ENCODE data around the gene STXBP5.

STXBP5 gene

GRCh38 chr6:147202516-147203310, 1.5 kb upstream of the STXBP5 start (continued):
- TF ChIP-seq PRDM10 (tag by site-specific recombination; IDR thresholded peaks at IDR 0.05): peak; percentile 89
- no peak for TF ChIP-seq ZBTB10 (tag by site-specific recombination; IDR thresholded peaks at IDR 0.05)
- no peak for TF ChIP-seq ZNF214 (tag by site-specific recombination; IDR thresholded peaks at IDR 0.05; ENCODE audit: borderline replicate concordance)
- TF ChIP-seq ATF2 (tag by site-specific recombination; IDR thresholded peaks at IDR 0.05; ENCODE audit: low read depth): no peak
- TF ChIP-seq ZBTB48 (tag by site-specific recombination; IDR thresholded peaks at IDR 0.05): no peak
- no peak for TF ChIP-seq ZNF776 (tag by site-specific recombination; IDR thresholded peaks at IDR 0.05; ENCODE audit: borderline replicate concordance)
- no peak for TF ChIP-seq ZNF140 (tag by site-specific recombination; IDR thresholded peaks at IDR 0.05)
- TF ChIP-seq ZNF449 (tag by site-specific recombination; IDR thresholded peaks at IDR 0.05): no peak
- 0 out of 2 replicates have a peak, but pooled peaks have one; percentile 6 for TF ChIP-seq ZNF398 (tag by site-specific recombination; IDR thresholded peaks at IDR 0.05)
- TF ChIP-seq ZIC2 (tag by site-specific recombination; IDR thresholded peaks at IDR 0.05): no peak
- no peak; the same call in 1 of the 2 replicates for TF ChIP-seq ZNF335 (tag by site-specific recombination; conservative IDR thresholded peaks at IDR 0.05)
- TF ChIP-seq ZNF341 (tag by site-specific recombination; IDR thresholded peaks at IDR 0.05; ENCODE audit: low read depth): peak; percentile 96
- TF ChIP-seq ZNF114 (tag by site-specific recombination; IDR thresholded peaks at IDR 0.05): no peak
- TF ChIP-seq ZNF785 (tag by site-specific recombination; IDR thresholded peaks at IDR 0.05): no peak
- no peak for TF ChIP-seq CTCF (tag by site-specific recombination; IDR thresholded peaks at IDR 0.05)
- no peak for TF ChIP-seq ZNF19 (tag by site-specific recombination; IDR thresholded peaks at IDR 0.05; ENCODE audit: low read depth)
- no peak for TF ChIP-seq ZNF707 (tag by site-specific recombination; IDR thresholded peaks at IDR 0.05)
- TF ChIP-seq ZNF624 (tag by site-specific recombination; IDR thresholded peaks at IDR 0.05): no peak
- TF ChIP-seq ZNF830 (tag by site-specific recombination; IDR thresholded peaks at IDR 0.05; ENCODE audit: low read depth): no peak
- TF ChIP-seq ZNF747 (tag by site-specific recombination; IDR thresholded peaks at IDR 0.05): no peak
- no peak; the same call in 1 of the 2 replicates for TF ChIP-seq WT1 (tag by site-specific recombination; IDR thresholded peaks at IDR 0.05)
- no peak for TF ChIP-seq ZNF324 (tag by site-specific recombination; IDR thresholded peaks at IDR 0.05)
- no peak for TF ChIP-seq ZNF639 (tag by site-specific recombination; IDR thresholded peaks at IDR 0.05)
- TF ChIP-seq ZSCAN16 (tag by site-specific recombination; IDR thresholded peaks at IDR 0.05): no peak
- TF ChIP-seq KLF1 (tag by site-specific recombination; IDR thresholded peaks at IDR 0.05): no peak

All from HEK293 (cell line).